PC-3 (cell line): Measurements from ENCODE around the gene SHISA6. TPM values are rescaled to one million over a fixed set of nuclear protein-coding genes. Genes with fewer than 3 reads are reported as not detected.

ENCODE experiments used
- ATAC-seq: fragments of 200-7000 bp; cut with Tn5 transposase; 2 replicates; pipeline ENCODE4 v1.9.1; 2020; ENCODE audit warnings: mild to moderate bottlenecking, moderate library complexity
- BruUV-seq: library from RNA; stranded (reverse); fragments of 400-500 nt; replicated peaks from 2 replicates; lab custom pipeline; 2021; lab: Mats Ljungman, UMichigan
- CTCF ChIA-PET: fragments of 300-600 bp; sonication (Branson Sonifier 250); formaldehyde crosslinking; loops from one replicate; lab custom pipeline; 2022; ENCODE audit warnings: antibody characterized with exemption; lab: Charles Lee
- POLR2A ChIA-PET: fragments of 300-600 bp; sonication (Branson Sonifier 250); formaldehyde crosslinking; loops from one replicate; lab custom pipeline; 2022; ENCODE audit warnings: antibody characterized with exemption; ENCODE audit not compliant: unreplicated experiment; lab: Charles Lee
- DNase-seq: peaks from one replicate; pipeline ENCODE4 v3.0.0-alpha.2; 2015
- H2AFZ ChIP-seq: fragments of 300-600 bp; sonication (generic); 2 replicates; pipeline ENCODE4 v1.6.0; 2016; ENCODE audit warnings: antibody characterized with exemption, low read length
- H3F3A ChIP-seq: fragments of 300-600 bp; sonication (generic); one replicate; pipeline ENCODE4 v1.6.0; 2017; ENCODE audit warnings: antibody characterized with exemption, low read length, control low read depth, mild to moderate bottlenecking; ENCODE audit not compliant: unreplicated experiment
- H3K27ac ChIP-seq: fragments of 300-600 bp; sonication (generic); 2 replicates; pipeline ENCODE4 v1.5.1; 2016; ENCODE audit warnings: mild to moderate bottlenecking, low read length
- H3K27me3 ChIP-seq: fragments of 300-600 bp; sonication (generic); 2 replicates; pipeline ENCODE4 v1.6.1; 2016; ENCODE audit warnings: low read length, mixed read lengths
- H3K36me3 ChIP-seq: fragments of 300-600 bp; sonication (generic); 2 replicates; pipeline ENCODE4 v1.6.1; 2016; ENCODE audit warnings: low read depth, mixed run types, low read length, mixed read lengths
- H3K4me1 ChIP-seq: fragments of 300-600 bp; sonication (generic); 2 replicates; pipeline ENCODE4 v1.5.1; 2016; ENCODE audit warnings: low read length; ENCODE audit not compliant: insufficient read depth
- H3K4me2 ChIP-seq: fragments of 300-600 bp; sonication (generic); 2 replicates; pipeline ENCODE4 v1.6.0; 2016; ENCODE audit warnings: low read length
- H3K4me3 ChIP-seq: fragments of 300-600 bp; sonication (generic); 2 replicates; pipeline ENCODE4 v1.5.1; 2016; ENCODE audit warnings: mild to moderate bottlenecking, low read length, mixed read lengths
- H3K79me2 ChIP-seq: fragments of 300-600 bp; sonication (generic); 2 replicates; pipeline ENCODE4 v1.6.1; 2017; ENCODE audit warnings: low read length, mixed read lengths
- H3K9ac ChIP-seq: fragments of 300-600 bp; sonication (generic); 2 replicates; pipeline ENCODE4 v1.6.0; 2016; ENCODE audit warnings: mild to moderate bottlenecking, low read length
- H3K9me2 ChIP-seq: fragments of 300-600 bp; sonication (generic); replicated peaks from 2 replicates; pipeline ENCODE4 v1.6.1; 2016; ENCODE audit warnings: mixed run types, low read length, mixed read lengths
- H3K9me3 ChIP-seq: fragments of 300-600 bp; sonication (generic); 2 replicates; pipeline ENCODE4 v1.6.1; 2016; ENCODE audit warnings: low read length, mixed read lengths
- H4K20me1 ChIP-seq: fragments of 300-600 bp; sonication (generic); 2 replicates; pipeline ENCODE4 v1.6.1; 2016; ENCODE audit warnings: low read length, mixed read lengths
- CTCF ChIP-seq: fragments of 300-600 bp; sonication (generic); conservative IDR thresholded peaks from 2 replicates; pipeline ENCODE4 v1.5.1; 2017; ENCODE audit warnings: antibody characterized with exemption, low read depth, mild to moderate bottlenecking, low read length
- EZH2 ChIP-seq: fragments of 300-600 bp; sonication (generic); IDR thresholded peaks from one replicate; pipeline ENCODE4 v1.6.1; 2017; ENCODE audit warnings: antibody characterized with exemption, mild to moderate bottlenecking, low read length; ENCODE audit not compliant: unreplicated experiment
- EZH2phosphoT487 ChIP-seq: fragments of 300-600 bp; sonication (generic); IDR thresholded peaks from 2 replicates; pipeline ENCODE4 v1.6.1; 2018; ENCODE audit warnings: mild to moderate bottlenecking, antibody characterized with exemption, low read length, borderline replicate concordance
- intact Hi-C: fragments of 100-400 bp; cut with micrococcal nuclease; formaldehyde crosslinking; loops from 2 replicates; pipeline ENCODE4 v1.9.0; 2023
- total RNA-seq: library from RNA; depleted of rRNA; stranded (reverse); fragments of >200 nt; gene quantifications from 2 replicates; pipeline ENCODE4 v1.2.3, GENCODE V29; 2014

Gene SHISA6
- total RNA-seq, 1 experiment from 2014 or later = not detected

- no peaks in the 10 kb centered on the region for H3K36me3 ChIP-seq
- ChIA-PET POLR2A (no interaction called here), CTCF (no interaction called here)
- no peaks in the 10 kb centered on the region for H3K9me2 ChIP-seq
- no peak for ATAC-seq
- BruUV-seq = no TSS peak
- H3K79me2 ChIP-seq = no peaks in the 10 kb centered on the region
- no peak overlapping the region for H3K4me2 ChIP-seq
- TF ChIP-seq EZH2 = no peak
- TF ChIP-seq EZH2phosphoT487 = no peak
- no peak for TF ChIP-seq CTCF
- no peak overlapping the region for H3K4me3 ChIP-seq
- H3K9me3 ChIP-seq = no peaks in the 10 kb centered on the region
- no peaks in the 10 kb centered on the region for H3K4me1 ChIP-seq
- no peak overlapping the region for H3K27ac ChIP-seq
- no peaks in the 10 kb centered on the region for H4K20me1 ChIP-seq
- DNase-seq = no peak
- H3K9ac ChIP-seq = no peak overlapping the region
- H3F3A ChIP-seq = no peaks in the 10 kb centered on the region
- intact Hi-C loops = no loop called here
- no peak overlapping the region for H2AFZ ChIP-seq
- no peaks in the 10 kb centered on the region for H3K27me3 ChIP-seq
Observed at GRCh38 chr17:11441004-11441403, 200.0 kb downstream of the SHISA6 start.

GRCh38 chr17:11446316-11446715 lies 205.3 kb downstream of the SHISA6 start:
- Histone ChIP-seq H3K4me2 (no peak overlapping the region), H3K36me3 (no peaks in the 10 kb centered on the region), H3K9me3 (no peaks in the 10 kb centered on the region), H3K27me3 (no peaks in the 10 kb centered on the region), H3K9me2 (no peaks in the 10 kb centered on the region), H3F3A (no peaks in the 10 kb centered on the region), H3K79me2 (no peaks in the 10 kb centered on the region), H4K20me1 (no peaks in the 10 kb centered on the region), H3K27ac (no peak overlapping the region), H3K4me1 (no peaks in the 10 kb centered on the region), H3K9ac (no peak overlapping the region), H2AFZ (no peak overlapping the region), H3K4me3 (no peak overlapping the region)
- CTCF ChIA-PET = no interaction called here
- ATAC-seq = no peak
- no peak for DNase-seq
- POLR2A ChIA-PET = no interaction called here
- intact Hi-C loops = no loop called here
- BruUV-seq = no TSS peak
- TF ChIP-seq CTCF (no peak), EZH2 (no peak), EZH2phosphoT487 (no peak)

- intact Hi-C loops = no loop called here
- no peak overlapping the region for H3K4me2 ChIP-seq
- no peaks in the 10 kb centered on the region for H3K9me3 ChIP-seq
- no peaks in the 10 kb centered on the region for H4K20me1 ChIP-seq
- POLR2A ChIA-PET = no interaction called here
- BruUV-seq = no TSS peak
- no peaks in the 10 kb centered on the region for H3K27me3 ChIP-seq
- no peak overlapping the region for H3K27ac ChIP-seq
- CTCF ChIA-PET = no interaction called here
- no peak for ATAC-seq
- H3K9ac ChIP-seq = no peak overlapping the region
- TF ChIP-seq EZH2 (no peak), CTCF (no peak)
- H3K36me3 ChIP-seq = no peaks in the 10 kb centered on the region
- H2AFZ ChIP-seq = no peak overlapping the region
- no peaks in the 10 kb centered on the region for H3K4me1 ChIP-seq
- no peaks in the 10 kb centered on the region for H3K9me2 ChIP-seq
- H3K4me3 ChIP-seq = no peak overlapping the region
- no peaks in the 10 kb centered on the region for H3K79me2 ChIP-seq
- DNase-seq = no peak
- no peaks in the 10 kb centered on the region for H3F3A ChIP-seq
Observed at GRCh38 chr17:11454096-11454495, 213.1 kb downstream of the SHISA6 start.
